Spleen (tissue), 7 donors: Measurements from ENCODE around the gene VSNL1.

ENCODE experiments used
- CTCF ChIP-seq, 11 experiments: fragments of 200-600 bp in 7 of 11; fragments of 450-650 bp in 4 of 11; sonication (generic) in 4 of 11; IDR thresholded peaks in 8 of 11; conservative IDR thresholded peaks in 3 of 11; 1 replicate in 7 of 11; 2 replicates in 4 of 11; pipeline versions ENCODE4 v1.4.0 to v1.8.0; 2016 to 2021; ENCODE audit warnings: antibody characterized with exemption in 11 of 11, inconsistent platforms in 4 of 11, mild to moderate bottlenecking in 1 of 11
- POLR2AphosphoS5 ChIP-seq, 3 donors: sonication (generic); formaldehyde crosslinking; IDR thresholded peaks; one replicate each; pipeline ENCODE4 v1.5.1; 2017; ENCODE audit warnings: antibody characterized with exemption in 3 of 3
- donor health status: DM: no; HTN: no; CAD: no; lungs with moderate emphysema.
- donor health status: DM: no; HTN: no; CAD: no.
- donor health status: DM: no; HTN: no; CAD: no.

- TF ChIP-seq CTCF (IDR thresholded peaks at IDR 0.05 in 8 of 11, conservative IDR thresholded peaks at IDR 0.05 in 3 of 11): no peak
- no peak for TF ChIP-seq POLR2AphosphoS5 (IDR thresholded peaks at IDR 0.05)
Measured at GRCh38 chr2:17615147-17615546, 74.7 kb downstream of the VSNL1 start.
